ENCODE data around the gene FBXL15. TPM values are rescaled to one million over a fixed set of nuclear protein-coding genes. Genes with fewer than 3 reads are reported as not detected.
A peak's percentile ranks its signal among the peaks of the same experiment; 100 is the strongest.

The FBXL15 gene
- total and polyA plus RNA-seq, 12 donors: 6.7 to 19.2 (median 10.2) TPM

GRCh38 chr10:102461187-102462054 is 40.8 kb downstream of the FBXL15 start:
- TF ChIP-seq CTCF (IDR thresholded peaks at IDR 0.05): no peak
- H3K27ac ChIP-seq: peak overlapping the region in 4 of 10 donors; percentile 35 to 62 (median 49)
- 5% methylated on average over 54 of the region's 54 CpGs for WGBS, 2 donors
- intact Hi-C loops (cut with DNase I): loop anchor here in 1 of 10 donors (5.0 kb wide), 1 partner anchor 39 kb away; the partner anchor contains the start of gene FBXL15
- no peaks in the 10 kb centered on the region for H3K36me3 ChIP-seq
- peaks cover 0 to 36% (median 12%) of the 10 kb centered on the region in 9 donors for H3K4me1 ChIP-seq
- H3K4me3 ChIP-seq: peak overlapping the region; percentile 19 to 65 (median 62)
- H3K9me3 ChIP-seq: no peaks in the 10 kb centered on the region
- ATAC-seq (peak; percentile 95 to 98 (median 97)), DNase-seq (peak; percentile 90 to 94)
- H3K27me3 ChIP-seq: no peaks in the 10 kb centered on the region

- H3K36me3 ChIP-seq: no peaks in the 10 kb centered on the region
- peaks cover 0 to 35% (median 12%) of the 10 kb centered on the region in 9 donors for H3K4me1 ChIP-seq
- intact Hi-C loops (cut with DNase I): loop anchor here in 1 of 10 donors (5.0 kb wide), 1 partner anchor 40 kb away; the partner anchor contains the start of gene FBXL15
- TF ChIP-seq CTCF (IDR thresholded peaks at IDR 0.05): no peak
- ATAC-seq: no peak
- no peaks in the 10 kb centered on the region for H3K27me3 ChIP-seq
- WGBS, 2 donors: 75 to 76% methylated on average over 6 of the region's 6 CpGs
- H3K27ac ChIP-seq: no peak overlapping the region
- H3K4me3 ChIP-seq: peak overlapping the region in 2 of 10 donors; percentile 20 to 27
- no peak for DNase-seq
- no peaks in the 10 kb centered on the region for H3K9me3 ChIP-seq
These were observed 41.9 kb downstream of the FBXL15 start for GRCh38 chr10:102462512-102463054.

GRCh38 chr10:102463983-102464382 is 43.3 kb downstream of the FBXL15 start:
- Histone ChIP-seq H3K27ac (no peak overlapping the region), H3K4me3 (no peak overlapping the region), H3K27me3 (no peaks in the 10 kb centered on the region), H3K9me3 (no peaks in the 10 kb centered on the region), H3K4me1 (peaks cover 0 to 49% (median 12%) of the 10 kb centered on the region in 9 donors), H3K36me3 (no peaks in the 10 kb centered on the region)
- no peak for ATAC-seq
- intact Hi-C loops (cut with DNase I): loop anchor here in 1 of 10 donors (5.0 kb wide), 1 partner anchor 42 kb away; the partner anchor contains the start of gene FBXL15
- no peak for TF ChIP-seq CTCF (IDR thresholded peaks at IDR 0.05)
- 85 to 87% methylated on average over 10 of the region's 10 CpGs for WGBS, 2 donors
- no peak for DNase-seq

GRCh38 chr10:102465466-102465865 is 44.8 kb downstream of the FBXL15 start:
- Histone ChIP-seq H3K4me3 (no peak overlapping the region), H3K4me1 (peaks cover 0 to 59% (median 12%) of the 10 kb centered on the region in 9 donors), H3K27me3 (no peaks in the 10 kb centered on the region), H3K36me3 (no peaks in the 10 kb centered on the region), H3K27ac (no peak overlapping the region), H3K9me3 (no peaks in the 10 kb centered on the region)
- ATAC-seq: no peak
- intact Hi-C loops (cut with DNase I): no loop called here
- TF ChIP-seq CTCF (IDR thresholded peaks at IDR 0.05): no peak
- no peak for DNase-seq
- WGBS, 2 donors: 65 to 77% methylated on average over 3 of the region's 3 CpGs
